ENCODE data around the gene RNF40.
"Not testable (repeated sequence)": the region's sequence is repeated elsewhere in the genome, so short reads cannot be mapped to it uniquely, and the experiment has no call there.

The RNF40 gene

DNA sequence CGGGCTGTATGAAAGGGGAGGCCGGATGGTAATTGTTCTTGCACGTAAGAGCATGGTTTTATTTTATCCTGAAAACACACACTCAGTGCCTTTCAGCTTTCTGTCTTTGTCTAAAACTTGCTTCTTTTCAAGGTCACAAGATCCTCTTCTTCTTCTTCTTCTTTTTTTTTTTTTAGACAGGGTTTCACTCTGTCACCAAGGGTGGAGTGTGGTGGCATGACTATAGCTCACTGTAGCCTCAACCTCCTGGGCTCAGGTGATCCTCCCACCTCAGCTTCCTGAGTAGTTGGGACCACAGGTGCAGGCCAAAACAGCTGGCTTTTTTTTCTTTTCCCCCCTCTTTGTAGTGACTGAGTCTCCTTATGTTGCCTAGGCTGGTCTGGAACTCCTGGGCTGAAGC lies 40.8 kb downstream of the RNF40 start:
- Histone ChIP-seq H3K27ac (ENCODE audit: poor library complexity, severe bottlenecking) (no peak overlapping the region), H3K9me3 (ENCODE audit: severe bottlenecking) (no peaks in the 10 kb centered on the region), H3K27me3 (ENCODE audit: insufficient read depth, poor library complexity, severe bottlenecking) (no peaks in the 10 kb centered on the region), H3K4me1 (ENCODE audit: insufficient read depth, poor library complexity, severe bottlenecking) (no peaks in the 10 kb centered on the region), H3K4me3 (ENCODE audit: severe bottlenecking) (no peak overlapping the region), H3K36me3 (ENCODE audit: low read depth) (no peaks in the 10 kb centered on the region)
- no peak for DNase-seq (ENCODE audit: low spot score)
- TF ChIP-seq, protein P1, sequence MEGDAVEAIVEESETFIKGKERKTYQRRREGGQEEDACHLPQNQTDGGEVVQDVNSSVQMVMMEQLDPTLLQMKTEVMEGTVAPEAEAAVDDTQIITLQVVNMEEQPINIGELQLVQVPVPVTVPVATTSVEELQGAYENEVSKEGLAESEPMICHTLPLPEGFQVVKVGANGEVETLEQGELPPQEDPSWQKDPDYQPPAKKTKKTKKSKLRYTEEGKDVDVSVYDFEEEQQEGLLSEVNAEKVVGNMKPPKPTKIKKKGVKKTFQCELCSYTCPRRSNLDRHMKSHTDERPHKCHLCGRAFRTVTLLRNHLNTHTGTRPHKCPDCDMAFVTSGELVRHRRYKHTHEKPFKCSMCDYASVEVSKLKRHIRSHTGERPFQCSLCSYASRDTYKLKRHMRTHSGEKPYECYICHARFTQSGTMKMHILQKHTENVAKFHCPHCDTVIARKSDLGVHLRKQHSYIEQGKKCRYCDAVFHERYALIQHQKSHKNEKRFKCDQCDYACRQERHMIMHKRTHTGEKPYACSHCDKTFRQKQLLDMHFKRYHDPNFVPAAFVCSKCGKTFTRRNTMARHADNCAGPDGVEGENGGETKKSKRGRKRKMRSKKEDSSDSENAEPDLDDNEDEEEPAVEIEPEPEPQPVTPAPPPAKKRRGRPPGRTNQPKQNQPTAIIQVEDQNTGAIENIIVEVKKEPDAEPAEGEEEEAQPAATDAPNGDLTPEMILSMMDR (IDR thresholded peaks at IDR 0.05; ENCODE audit: poor library complexity, severe bottlenecking) = no peak
- no peak for ATAC-seq (ENCODE audit: low read depth)

DNA sequence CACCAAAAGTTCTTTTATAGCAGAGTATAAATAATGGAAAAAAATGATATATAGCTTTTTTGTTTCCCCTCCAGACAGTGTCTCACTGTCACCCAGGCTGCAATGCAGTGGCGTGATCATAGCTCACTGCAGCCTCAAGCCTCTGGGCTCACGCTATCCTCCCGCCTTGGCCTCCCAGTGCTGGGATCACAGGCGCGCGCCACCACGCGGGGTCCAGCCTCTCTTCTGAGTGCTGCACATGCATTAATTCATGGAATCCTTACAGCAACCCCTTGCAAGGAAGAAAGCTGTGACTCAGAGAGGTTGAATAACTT lies 42.9 kb downstream of the RNF40 start:
- no peaks in the 10 kb centered on the region for H3K4me1 ChIP-seq (ENCODE audit: insufficient read depth, poor library complexity, severe bottlenecking)
- peak overlapping the region; percentile 55 for H3K27ac ChIP-seq (ENCODE audit: poor library complexity, severe bottlenecking)
- DNase-seq (ENCODE audit: low spot score) (no peak), ATAC-seq (ENCODE audit: low read depth) (no peak)
- H3K27me3 ChIP-seq (ENCODE audit: insufficient read depth, poor library complexity, severe bottlenecking) = no peaks in the 10 kb centered on the region
- no peaks in the 10 kb centered on the region for H3K9me3 ChIP-seq (ENCODE audit: severe bottlenecking)
- peak overlapping the region; percentile 64 for H3K4me3 ChIP-seq (ENCODE audit: severe bottlenecking)
- TF ChIP-seq, protein P1 (IDR thresholded peaks at IDR 0.05; ENCODE audit: poor library complexity, severe bottlenecking) = no peak
- no peaks in the 10 kb centered on the region for H3K36me3 ChIP-seq (ENCODE audit: low read depth)

- H3K4me3 ChIP-seq (ENCODE audit: severe bottlenecking) = peak overlapping the region; percentile 64
Measured at GRCh38 chr16:30805370-30806169, 43.4 kb downstream of the RNF40 start.

DNA sequence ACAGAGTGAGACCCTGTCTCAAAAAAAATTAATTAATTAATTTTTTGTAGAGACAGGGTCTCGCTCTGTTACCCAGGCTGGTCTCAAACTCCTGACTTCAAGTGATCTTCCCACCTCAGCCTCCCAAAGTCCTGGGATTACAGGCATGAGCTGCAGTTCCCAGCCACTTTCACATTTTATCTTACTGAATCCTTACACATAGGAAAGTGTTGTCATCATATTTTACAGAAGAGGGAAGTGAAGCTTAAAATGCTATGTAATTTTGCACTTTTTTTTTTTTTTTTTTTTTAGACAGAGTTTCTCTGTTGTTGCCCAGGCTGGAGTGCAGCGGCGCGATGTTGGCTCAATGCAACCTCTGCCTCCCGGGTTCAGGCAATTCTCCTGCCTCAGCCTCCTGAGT lies 46.0 kb downstream of the RNF40 start:
- no peak for ATAC-seq (ENCODE audit: low read depth)

More at GRCh38 chr16:30805370-30806169, 43.4 kb downstream of the RNF40 start:
- TF ChIP-seq, protein P1 (IDR thresholded peaks at IDR 0.05; ENCODE audit: poor library complexity, severe bottlenecking) = no peak
- Histone ChIP-seq H3K4me1 (ENCODE audit: insufficient read depth, poor library complexity, severe bottlenecking) (no peaks in the 10 kb centered on the region), H3K36me3 (ENCODE audit: low read depth) (no peaks in the 10 kb centered on the region), H3K27ac (ENCODE audit: poor library complexity, severe bottlenecking) (peak overlapping the region; percentile 55), H3K27me3 (ENCODE audit: insufficient read depth, poor library complexity, severe bottlenecking) (no peaks in the 10 kb centered on the region), H3K9me3 (ENCODE audit: severe bottlenecking) (no peaks in the 10 kb centered on the region)
- DNase-seq (ENCODE audit: low spot score) (no peak), ATAC-seq (ENCODE audit: low read depth) (peak; percentile 93)

GRCh38 chr16:30808890-30809426 lies 46.8 kb downstream of the RNF40 start:
- not testable (repeated sequence) for H3K9me3 ChIP-seq (ENCODE audit: severe bottlenecking); DNase-seq (ENCODE audit: low spot score); H3K27me3 ChIP-seq (ENCODE audit: insufficient read depth, poor library complexity, severe bottlenecking); ATAC-seq (ENCODE audit: low read depth); H3K27ac ChIP-seq (ENCODE audit: poor library complexity, severe bottlenecking); H3K4me1 ChIP-seq (ENCODE audit: insufficient read depth, poor library complexity, severe bottlenecking); H3K4me3 ChIP-seq (ENCODE audit: severe bottlenecking); H3K36me3 ChIP-seq (ENCODE audit: low read depth)

More for the DNA sequence above, 46.0 kb downstream of the RNF40 start:
- Histone ChIP-seq H3K4me3 (ENCODE audit: severe bottlenecking) (no peak overlapping the region), H3K9me3 (ENCODE audit: severe bottlenecking) (no peaks in the 10 kb centered on the region), H3K27me3 (ENCODE audit: insufficient read depth, poor library complexity, severe bottlenecking) (no peaks in the 10 kb centered on the region), H3K36me3 (ENCODE audit: low read depth) (no peaks in the 10 kb centered on the region), H3K27ac (ENCODE audit: poor library complexity, severe bottlenecking) (no peak overlapping the region), H3K4me1 (ENCODE audit: insufficient read depth, poor library complexity, severe bottlenecking) (no peaks in the 10 kb centered on the region)
- TF ChIP-seq, protein P1 (IDR thresholded peaks at IDR 0.05; ENCODE audit: poor library complexity, severe bottlenecking) = no peak
- no peak for DNase-seq (ENCODE audit: low spot score)

DNA sequence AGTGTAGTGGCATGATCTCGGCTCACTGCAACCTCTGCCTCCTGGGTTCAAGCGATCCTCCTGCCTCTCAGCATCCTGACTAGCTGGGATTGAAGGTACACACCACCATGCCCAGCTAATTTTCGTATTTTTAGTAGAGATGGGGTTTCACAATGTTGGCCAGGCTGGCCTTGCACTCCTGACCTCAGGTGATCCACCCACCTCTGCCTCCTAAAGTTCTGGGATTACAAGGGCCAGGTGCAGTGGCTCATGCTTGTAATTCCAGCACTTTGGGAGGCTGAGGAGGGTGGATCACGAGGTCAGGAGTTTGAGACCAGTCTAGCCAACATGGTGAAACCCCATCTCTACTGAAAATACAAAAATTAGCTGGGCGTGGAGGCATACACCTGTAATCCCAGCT lies 47.6 kb downstream of the RNF40 start:
- DNase-seq (ENCODE audit: low spot score); H3K27ac ChIP-seq (ENCODE audit: poor library complexity, severe bottlenecking); ATAC-seq (ENCODE audit: low read depth); H3K4me3 ChIP-seq (ENCODE audit: severe bottlenecking); H3K9me3 ChIP-seq (ENCODE audit: severe bottlenecking); H3K4me1 ChIP-seq (ENCODE audit: insufficient read depth, poor library complexity, severe bottlenecking); H3K27me3 ChIP-seq (ENCODE audit: insufficient read depth, poor library complexity, severe bottlenecking); H3K36me3 ChIP-seq (ENCODE audit: low read depth): not testable (repeated sequence)

All from RWPE2 (cell line).